Endothelial cell of umbilical vein (primary cell): ENCODE results near the gene ZNF629. TPM values are rescaled to one million over a fixed set of nuclear protein-coding genes. Genes with fewer than 3 reads are reported as not detected.

ENCODE experiments used
- BruUV-seq: library from RNA; stranded (reverse); fragments of 400-500 nt; replicated peaks from 2 replicates; lab custom pipeline; 2021; lab: Mats Ljungman, UMichigan
- CTCF ChIA-PET: fragments of 300-600, 350-600 bp; sonication (Branson Sonifier 250); formaldehyde crosslinking; loops from one replicate; lab custom pipeline; 2021; ENCODE audit warnings: antibody characterized with exemption, inconsistent platforms; lab: Charles Lee
- POLR2A ChIA-PET: fragments of 300-600, 350-600 bp; sonication (Branson Sonifier 250); formaldehyde crosslinking; loops from one replicate; lab custom pipeline; 2021; ENCODE audit warnings: antibody characterized with exemption, inconsistent platforms; lab: Charles Lee
- DNase-seq: peaks from one replicate; pipeline ENCODE4 v3.0.0-alpha.2; 2011; ENCODE audit warnings: low read depth, low spot score
- FAIRE-seq: peaks from 2 replicates; lab custom pipeline; 2011; peaks lifted over from hg19 to GRCh38; lab: Jason Lieb, UNC
- H2AFZ ChIP-seq: 2 replicates; pipeline ENCODE4 v1.6.0; 2012; ENCODE audit warnings: low read depth, low read length, control low read depth, inconsistent platforms
- H3K27ac ChIP-seq: 2 replicates; pipeline ENCODE4 v1.5.1; 2011; ENCODE audit warnings: low read depth, mild to moderate bottlenecking, control low read depth, low read length, moderate library complexity; ENCODE audit not compliant: insufficient read depth
- H3K27me3 ChIP-seq, 2 experiments: 2 replicates each; pipeline versions ENCODE4 v1.6.0 to v1.6.1; 2011; ENCODE audit warnings: low read length in 2 of 2, mixed read lengths in 1 of 2; ENCODE audit not compliant: control insufficient read depth in 2 of 2, insufficient read depth in 2 of 2
- H3K36me3 ChIP-seq, 2 experiments: 2 replicates in 1 of 2; 3 replicates in 1 of 2; pipeline ENCODE4 v1.5.1; 2011; ENCODE audit warnings: low read length in 2 of 2, mild to moderate bottlenecking in 1 of 2, moderate library complexity in 1 of 2; ENCODE audit not compliant: control insufficient read depth in 2 of 2, insufficient read depth in 2 of 2; ENCODE audit errors: extremely low read depth in 1 of 2
- H3K4me1 ChIP-seq: 3 replicates; pipeline ENCODE4 v1.5.1; 2011; ENCODE audit warnings: mild to moderate bottlenecking, low read length; ENCODE audit not compliant: control insufficient read depth, insufficient read depth; ENCODE audit errors: extremely low read depth
- H3K4me2 ChIP-seq: 2 replicates; pipeline ENCODE4 v1.6.1; 2011; ENCODE audit warnings: low read length, control low read depth, mixed read lengths; ENCODE audit not compliant: insufficient read depth
- H3K4me3 ChIP-seq, 3 experiments: fragments of 200-600 bp in 1 of 3; sonication (generic), shearing (Covaris generic) in 1 of 3; replicated peaks in 1 of 3; 2 replicates each; pipeline ENCODE4 v1.5.1; 2011 to 2016; ENCODE audit warnings: control low read depth in 3 of 3, low read length in 3 of 3, mild to moderate bottlenecking in 2 of 3, inconsistent platforms in 1 of 3, low read depth in 1 of 3, moderate library complexity in 1 of 3; ENCODE audit not compliant: insufficient read depth in 1 of 3
- H3K79me2 ChIP-seq: 2 replicates; pipeline ENCODE4 v1.6.0; 2012; ENCODE audit warnings: low read length, inconsistent platforms; ENCODE audit not compliant: control insufficient read depth, insufficient read depth
- H3K9ac ChIP-seq: replicated peaks from 2 replicates; pipeline ENCODE3; 2011; ENCODE audit warnings: low read length, control low read depth; ENCODE audit not compliant: insufficient read depth; ENCODE audit errors: extremely low read depth
- H3K9me1 ChIP-seq: replicated peaks from 3 replicates; pipeline ENCODE4 v1.6.0; 2011; ENCODE audit warnings: mild to moderate bottlenecking, low read length; ENCODE audit not compliant: control insufficient read depth, insufficient read depth; ENCODE audit errors: extremely low read depth
- H3K9me3 ChIP-seq: replicated peaks from 2 replicates; pipeline ENCODE4 v1.5.1; 2012; ENCODE audit warnings: low read length, inconsistent platforms; ENCODE audit not compliant: control insufficient read depth, insufficient read depth
- H4K20me1 ChIP-seq: replicated peaks from 2 replicates; pipeline ENCODE3; 2011; ENCODE audit warnings: mild to moderate bottlenecking, low read length; ENCODE audit not compliant: control insufficient read depth, insufficient read depth; ENCODE audit errors: extremely low read depth
- CTCF ChIP-seq, 2 donors: IDR thresholded peaks; 1 replicate in 1 of 2; 2 replicates in 1 of 2; pipeline ENCODE4 v1.5.1; 2011; ENCODE audit warnings: low read length in 2 of 2, mild to moderate bottlenecking in 2 of 2, moderate library complexity in 2 of 2, control low read depth in 1 of 2, inconsistent platforms in 1 of 2, low read depth in 1 of 2; ENCODE audit not compliant: insufficient read depth in 1 of 2; ENCODE audit errors: extremely low read depth in 1 of 2
- EZH2 ChIP-seq: IDR thresholded peaks from 2 replicates; pipeline ENCODE4 v1.6.1; 2012; ENCODE audit warnings: borderline replicate concordance, low read depth, mild to moderate bottlenecking, moderate library complexity, low read length, inconsistent platforms; ENCODE audit not compliant: severe bottlenecking
- FOS ChIP-seq: IDR thresholded peaks from 2 replicates; pipeline ENCODE4 v1.6.1; 2011; ENCODE audit warnings: mild to moderate bottlenecking, low read length, moderate library complexity, borderline replicate concordance; ENCODE audit not compliant: insufficient read depth
- GATA2 ChIP-seq: IDR thresholded peaks from 2 replicates; pipeline ENCODE4 v1.7.0; 2011; ENCODE audit warnings: low read depth, mild to moderate bottlenecking, moderate library complexity, mixed read lengths, low read length; ENCODE audit not compliant: insufficient read length, insufficient read depth
- JUN ChIP-seq: IDR thresholded peaks from 2 replicates; pipeline ENCODE4 v1.6.1; 2011; ENCODE audit warnings: borderline replicate concordance, low read depth; ENCODE audit not compliant: insufficient read length, insufficient read depth
- MAX ChIP-seq: IDR thresholded peaks from 2 replicates; pipeline ENCODE4 v1.6.1; 2011; ENCODE audit not compliant: insufficient read depth, insufficient read length
- MYC ChIP-seq: IDR thresholded peaks from one replicate; pipeline ENCODE4 v1.6.1; 2011; ENCODE audit warnings: mild to moderate bottlenecking, low read depth, low read length
- POLR2A ChIP-seq: IDR thresholded peaks from 2 replicates; pipeline ENCODE4 v1.6.1; 2012; ENCODE audit warnings: low read depth, mild to moderate bottlenecking, control low read depth, low read length
- POLR2AphosphoS5 ChIP-seq: IDR thresholded peaks from 2 replicates; pipeline ENCODE4 v1.6.1; 2012; ENCODE audit warnings: low read depth, mild to moderate bottlenecking, control low read depth, low read length, moderate library complexity; ENCODE audit not compliant: insufficient read depth
- dilution Hi-C: fragments of 300-500 bp; cut with MboI; formaldehyde crosslinking; loops from one replicate; pipeline ENCODE4 v1.15.0; 2019; ENCODE audit warnings: low sequenced_read_pairs; ENCODE audit not compliant: extremely low pct_ligation_motif_present
- intact Hi-C: fragments of 100-400 bp; cut with micrococcal nuclease; formaldehyde crosslinking; loops from one replicate; pipeline ENCODE4 v1.10.0; 2022
- polyA plus RNA-seq, 4 experiments: library from polyadenylated mRNA; depleted of rRNA in 3 of 4; stranded (reverse) in 3 of 4; unstranded in 1 of 4; fragments of >200 nt; gene quantifications; 2 replicates each; pipeline versions ENCODE4 v1.2.1 to v1.2.3, GENCODE V29; 2011 to 2012; ENCODE audit warnings: missing spikeins in 1 of 4
- total RNA-seq: library from RNA; stranded (reverse); gene quantifications from 2 replicates; pipeline ENCODE4 v1.2.3, GENCODE V29; 2021

ZNF629 gene
- total and polyA plus RNA-seq, 2 donors (not counting 3 experiments of a cell fraction or from before 2014, with no cell fraction given), result 5.2 to 11.2 TPM

GRCh38 chr16:30764816-30765465, 22.1 kb downstream of the ZNF629 start:
- no peak for TF ChIP-seq CTCF (IDR thresholded peaks at IDR 0.05; ENCODE audit: extremely low read depth in 1 of 2, insufficient read depth in 1 of 2, low read depth in 1 of 2, low read length in 2 of 2)
- no peak for TF ChIP-seq GATA2
- TF ChIP-seq POLR2A, result no peak
- no peak for TF ChIP-seq FOS
- Histone ChIP-seq H3K4me3 (no peak overlapping the region), H3K4me1 (peaks cover 15% of the 10 kb centered on the region), H4K20me1 (no peaks in the 10 kb centered on the region), H3K27me3 (no peaks in the 10 kb centered on the region), H2AFZ (no peak overlapping the region), H3K4me2 (no peak overlapping the region), H3K9ac (no peak overlapping the region), H3K9me1 (no peaks in the 10 kb centered on the region), H3K27ac (no peak overlapping the region), H3K79me2 (peaks cover 22% of the 10 kb centered on the region), H3K9me3 (no peaks in the 10 kb centered on the region), H3K36me3 (peaks cover 20 to 52% of the 10 kb centered on the region in 2 experiments)
- FAIRE-seq, result no peak
- POLR2A ChIA-PET, result no interaction called here
- BruUV-seq, result no TSS peak
- dilution Hi-C loops, result no loop called here
- CTCF ChIA-PET, result no interaction called here
- intact Hi-C loops, result loop anchor here (5.0 kb wide), 1 partner anchor 157 kb away; the partner anchor contains the start of gene FBXL19
- no peak for DNase-seq

- Histone ChIP-seq H3K9me3 (no peaks in the 10 kb centered on the region), H4K20me1 (no peaks in the 10 kb centered on the region), H3K9me1 (no peaks in the 10 kb centered on the region), H3K4me3 (no peak overlapping the region), H3K36me3 (peaks cover 18 to 45% of the 10 kb centered on the region in 2 experiments), H3K4me2 (no peak overlapping the region), H3K79me2 (peaks cover 22% of the 10 kb centered on the region), H3K4me1 (peaks cover 15% of the 10 kb centered on the region), H3K27ac (no peak overlapping the region), H3K27me3 (no peaks in the 10 kb centered on the region), H2AFZ (no peak overlapping the region), H3K9ac (no peak overlapping the region)
- dilution Hi-C loops (no loop called here), intact Hi-C loops (loop anchor here (5.0 kb wide), 1 partner anchor 158 kb away; the partner anchor contains the start of gene FBXL19)
- no peak for FAIRE-seq
- ChIA-PET CTCF (no interaction called here), POLR2A (no interaction called here)
- BruUV-seq, result no TSS peak
- TF ChIP-seq CTCF (IDR thresholded peaks at IDR 0.05; ENCODE audit: extremely low read depth in 1 of 2, insufficient read depth in 1 of 2, low read depth in 1 of 2, low read length in 2 of 2), result no peak
- TF ChIP-seq POLR2A, result no peak
- no peak for TF ChIP-seq MYC
- no peak for TF ChIP-seq EZH2
- no peak for TF ChIP-seq FOS
- no peak for TF ChIP-seq MAX
- TF ChIP-seq JUN, result no peak
- no peak for TF ChIP-seq POLR2AphosphoS5
- TF ChIP-seq GATA2, result no peak
- DNase-seq, result no peak
Measured at GRCh38 chr16:30764086-30764485, 22.9 kb downstream of the ZNF629 start.
